CD14-positive monocyte (primary cell): ENCODE data around the gene COTL1. TPM values are rescaled to one million over a fixed set of nuclear protein-coding genes. Genes with fewer than 3 reads are reported as not detected.

Source experiments
- DNase-seq, 3 donors: peaks; one replicate each; pipeline ENCODE4 v3.0.0-alpha.2; 2011 to 2022
- H2AFZ ChIP-seq: 2 replicates; pipeline ENCODE4 v1.6.0; 2012; ENCODE audit warnings: mild to moderate bottlenecking, low read depth, low read length, inconsistent platforms; ENCODE audit not compliant: insufficient read depth, poor library complexity, severe bottlenecking
- H3K27ac ChIP-seq, 2 donors: 1 replicate in 1 of 2; 2 replicates in 1 of 2; pipeline ENCODE4 v1.5.1; 2012 to 2013; ENCODE audit warnings: low read length in 2 of 2, control low read depth in 1 of 2, inconsistent platforms in 1 of 2, low read depth in 1 of 2, mild to moderate bottlenecking in 1 of 2
- H3K27me3 ChIP-seq, 2 donors: one replicate each; pipeline versions ENCODE4 v1.6.0 to v1.6.1; 2011 to 2013; ENCODE audit warnings: low read length in 2 of 2; ENCODE audit not compliant: control insufficient read depth in 2 of 2, insufficient read depth in 2 of 2
- H3K36me3 ChIP-seq, 2 donors: replicated peaks in 1 of 2; 1 replicate in 1 of 2; 2 replicates in 1 of 2; pipeline versions ENCODE4 v1.5.1 to v1.6.1; 2012 to 2013; ENCODE audit warnings: low read length in 2 of 2, control low read depth in 1 of 2, inconsistent platforms in 1 of 2, mild to moderate bottlenecking in 1 of 2; ENCODE audit not compliant: insufficient read depth in 2 of 2, control insufficient read depth in 1 of 2
- H3K4me1 ChIP-seq, 2 donors: 1 replicate in 1 of 2; 2 replicates in 1 of 2; pipeline versions ENCODE4 v1.5.1 to v1.6.1; 2012 to 2013; ENCODE audit warnings: low read length in 2 of 2, control low read depth in 1 of 2, inconsistent platforms in 1 of 2, mild to moderate bottlenecking in 1 of 2, moderate library complexity in 1 of 2; ENCODE audit not compliant: insufficient read depth in 2 of 2, control insufficient read depth in 1 of 2
- H3K4me2 ChIP-seq: replicated peaks from 2 replicates; pipeline ENCODE3; 2012; ENCODE audit warnings: low read length, moderate library complexity, mild to moderate bottlenecking; ENCODE audit not compliant: poor library complexity, severe bottlenecking; ENCODE audit errors: extremely low read depth
- H3K4me3 ChIP-seq, 3 experiments: fragments of 200-600 bp in 1 of 3; sonication (generic) in 1 of 3; replicated peaks in 1 of 3; 1 replicate in 2 of 3; 2 replicates in 1 of 3; pipeline ENCODE4 v1.5.1; 2011 to 2013; ENCODE audit warnings: low read length in 3 of 3, mild to moderate bottlenecking in 3 of 3, control low read depth in 2 of 3, low read depth in 2 of 3, inconsistent platforms in 1 of 3, moderate library complexity in 1 of 3
- H3K79me2 ChIP-seq: 2 replicates; pipeline ENCODE4 v1.6.0; 2012; ENCODE audit warnings: mild to moderate bottlenecking, control low read depth, inconsistent platforms, low read length, moderate library complexity; ENCODE audit not compliant: insufficient read depth
- H3K9ac ChIP-seq: 2 replicates; pipeline ENCODE4 v1.6.0; 2017; ENCODE audit warnings: low read length, mild to moderate bottlenecking; ENCODE audit not compliant: insufficient read depth, poor library complexity, severe bottlenecking
- H3K9me3 ChIP-seq, 2 donors: replicated peaks in 1 of 2; 1 replicate in 1 of 2; 2 replicates in 1 of 2; pipeline versions ENCODE4 v1.5.1 to v1.6.1; 2012 to 2013; ENCODE audit warnings: low read length in 2 of 2, control low read depth in 1 of 2; ENCODE audit not compliant: control insufficient read depth in 1 of 2, insufficient read depth in 1 of 2
- H4K20me1 ChIP-seq: 2 replicates; pipeline ENCODE4 v1.6.0; 2012; ENCODE audit warnings: mild to moderate bottlenecking, low read length, control low read depth, moderate library complexity; ENCODE audit not compliant: insufficient read depth
- H3K27ac Mint-ChIP-seq, 7 donors: one replicate each; pipeline ENCODE4 v1.8.0; 2020; ENCODE audit warnings: mild to moderate bottlenecking in 7 of 7, mixed read lengths in 7 of 7, moderate library complexity in 6 of 7, inconsistent platforms in 2 of 7
- H3K27me3 Mint-ChIP-seq, 3 donors: one replicate each; pipeline ENCODE4 v1.8.0; 2021 to 2022; ENCODE audit warnings: low read depth in 3 of 3, mild to moderate bottlenecking in 3 of 3, mixed read lengths in 3 of 3, moderate library complexity in 3 of 3, inconsistent platforms in 1 of 3
- H3K36me3 Mint-ChIP-seq, 2 donors: one replicate each; pipeline ENCODE4 v1.8.0; 2020; ENCODE audit warnings: mixed read lengths in 2 of 2, inconsistent platforms in 1 of 2, mild to moderate bottlenecking in 1 of 2
- H3K4me1 Mint-ChIP-seq: one replicate; pipeline ENCODE4 v1.8.0; 2020; ENCODE audit warnings: mild to moderate bottlenecking, mixed read lengths
- H3K4me3 Mint-ChIP-seq, 2 donors: one replicate each; pipeline ENCODE4 v1.8.0; 2020; ENCODE audit warnings: mild to moderate bottlenecking in 2 of 2, mixed read lengths in 2 of 2, moderate library complexity in 1 of 2
- H3K9me3 Mint-ChIP-seq, 7 donors: one replicate each; pipeline ENCODE4 v1.8.0; 2020 to 2022; ENCODE audit warnings: mixed read lengths in 7 of 7, mild to moderate bottlenecking in 6 of 7, moderate library complexity in 6 of 7, inconsistent platforms in 2 of 7
- CTCF ChIP-seq: fragments of 200-600 bp; IDR thresholded peaks from one replicate; pipeline ENCODE4 v1.8.0; 2022; ENCODE audit warnings: antibody characterized with exemption, mild to moderate bottlenecking
- WGBS: methylation state at CpG from one replicate; pipeline ENCODE4 v1.1.5; 2013; ENCODE audit warnings: missing lambda C conversion rate; ENCODE audit not compliant: insufficient coverage; 5-methylcytosine and 5-hydroxymethylcytosine counted together
- intact Hi-C, 2 donors: fragments of 100-400 bp; cut with micrococcal nuclease; formaldehyde crosslinking; loops; one replicate each; pipeline versions ENCODE4 v1.15.0 to v1.15.1; 2023
- polyA plus RNA-seq, 3 donors: library from polyadenylated mRNA; depleted of rRNA in 1 of 3; unstranded in 2 of 3; stranded (reverse) in 1 of 3; fragments of 300-500 nt in 2 of 3; fragments of >200 nt in 1 of 3; fragmentation: Illumina TruSeq in 2 of 3; gene quantifications; 1 replicate in 2 of 3; 2 replicates in 1 of 3; pipeline ENCODE4 v1.2.3, GENCODE V29; 2012 to 2021

Gene COTL1
- polyA plus RNA-seq, 3 donors = 648 to 1,843 (median 1,643) TPM

GRCh38 chr16:84596801-84597527, 20.9 kb downstream of the COTL1 start:
- H3K4me2 ChIP-seq = peak overlapping the region; percentile 67
- no peaks in the 10 kb centered on the region for H3K9me3 ChIP-seq
- H3K9ac ChIP-seq = peak overlapping the region; percentile 48
- Mint-ChIP-seq H3K9me3 (peaks cover 0 to 3% (median 0%) of the 10 kb centered on the region in 7 donors), H3K27ac (peak overlapping the region; percentile 95 to 100 (median 100)), H3K4me3 (peak overlapping the region; percentile 66 to 84), H3K4me1 (peaks cover 82% of the 10 kb centered on the region), H3K36me3 (peaks cover 68 to 79% of the 10 kb centered on the region in 2 donors), H3K27me3 (peaks cover 0 to 9% (median 0%) of the 10 kb centered on the region in 3 donors)
- no peak for DNase-seq
- peaks cover 70% of the 10 kb centered on the region for H4K20me1 ChIP-seq
- H3K79me2 ChIP-seq = peaks cover 91% of the 10 kb centered on the region
- WGBS = 85% methylated on average over 9 of the region's 14 CpGs
- TF ChIP-seq CTCF = no peak
- H3K27ac ChIP-seq = peak overlapping the region; percentile 99
- intact Hi-C loops = loop anchor here in 1 of 2 donors (10.0 kb wide), 1 partner anchor 388 kb away; no protein-coding TSS in a partner anchor
- no peaks in the 10 kb centered on the region for H3K27me3 ChIP-seq
- H2AFZ ChIP-seq = no peak overlapping the region
- peak overlapping the region in 1 of 3 experiments; percentile 53 for H3K4me3 ChIP-seq
- peaks cover 40 to 51% of the 10 kb centered on the region in 2 donors for H3K36me3 ChIP-seq
- peaks cover 82 to 84% of the 10 kb centered on the region in 2 donors for H3K4me1 ChIP-seq

- Mint-ChIP-seq H3K36me3 (peaks cover 67 to 77% of the 10 kb centered on the region in 2 donors), H3K4me1 (peaks cover 74% of the 10 kb centered on the region), H3K9me3 (peaks cover 0 to 3% (median 0%) of the 10 kb centered on the region in 7 donors), H3K4me3 (no peak overlapping the region), H3K27me3 (peaks cover 0 to 5% (median 0%) of the 10 kb centered on the region in 3 donors), H3K27ac (peak overlapping the region; percentile 95 to 100 (median 100))
- no peaks in the 10 kb centered on the region for H3K27me3 ChIP-seq
- no peak overlapping the region for H3K9ac ChIP-seq
- no peak overlapping the region for H3K4me3 ChIP-seq
- no peak for DNase-seq
- no peak overlapping the region for H2AFZ ChIP-seq
- peak overlapping the region; percentile 99 for H3K27ac ChIP-seq
- H3K79me2 ChIP-seq = peaks cover 91% of the 10 kb centered on the region
- no peak for TF ChIP-seq CTCF
- peaks cover 74% of the 10 kb centered on the region for H4K20me1 ChIP-seq
- H3K4me1 ChIP-seq = peaks cover 74 to 76% of the 10 kb centered on the region in 2 donors
- intact Hi-C loops = loop anchor here in 1 of 2 donors (10.0 kb wide), 1 partner anchor 389 kb away; no protein-coding TSS in a partner anchor
- H3K36me3 ChIP-seq = peaks cover 40 to 54% of the 10 kb centered on the region in 2 donors
- no peaks in the 10 kb centered on the region for H3K9me3 ChIP-seq
- H3K4me2 ChIP-seq = no peak overlapping the region
Measured at GRCh38 chr16:84596161-84596560, 21.7 kb downstream of the COTL1 start.
